ENCODE measurements around the gene KRT85. TPM values are rescaled to one million over a fixed set of nuclear protein-coding genes. Genes with fewer than 3 reads are reported as not detected.
"Not testable (repeated sequence)": the region's sequence is repeated elsewhere in the genome, so short reads cannot be mapped to it uniquely, and the experiment has no call there.

The KRT85 gene
- total and polyA plus RNA-seq, 2 experiments from 2014 or later, result not detected

DNA sequence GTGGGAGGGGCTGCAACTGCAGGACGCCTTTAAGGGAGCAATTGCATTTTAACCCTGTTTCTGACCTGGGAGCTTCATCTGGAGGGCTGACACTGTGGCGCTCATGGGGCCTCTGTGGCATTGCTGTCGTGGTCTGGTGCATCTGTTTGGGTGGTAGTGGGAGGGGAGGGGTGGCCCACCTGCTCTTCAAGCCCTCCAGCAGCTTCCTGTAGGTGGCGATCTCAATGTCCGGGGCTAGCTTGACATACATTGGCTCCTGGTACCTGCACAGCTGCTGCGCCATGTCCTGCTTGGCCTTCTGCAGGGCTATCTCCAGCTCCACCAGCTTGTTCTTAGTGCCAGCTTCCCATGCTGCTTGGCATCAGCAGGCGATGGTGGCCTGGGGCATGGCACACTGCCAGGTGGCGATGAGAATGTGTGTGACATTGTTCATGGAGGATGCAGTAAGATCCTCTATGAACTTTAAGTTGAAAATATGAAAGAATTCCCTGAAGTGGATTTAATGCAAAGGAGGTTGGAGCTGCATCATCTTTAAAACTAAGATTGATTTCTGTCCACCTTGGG is 46.6 kb upstream of the KRT85 start:
- TF ChIP-seq EZH2 (IDR thresholded peaks at IDR 0.05; ENCODE audit: insufficient read depth, poor library complexity, severe bottlenecking) (no peak), EZH2phosphoT487 (IDR thresholded peaks at IDR 0.05; ENCODE audit: insufficient read depth, low read depth) (no peak)
- 57 to 60% methylated on average over 8 of the region's 8 CpGs for WGBS, 2 experiments (ENCODE audit: low coverage in 1 of 2, low lambda C conversion rate in 2 of 2, missing lambda C conversion rate in 2 of 2)

DNA sequence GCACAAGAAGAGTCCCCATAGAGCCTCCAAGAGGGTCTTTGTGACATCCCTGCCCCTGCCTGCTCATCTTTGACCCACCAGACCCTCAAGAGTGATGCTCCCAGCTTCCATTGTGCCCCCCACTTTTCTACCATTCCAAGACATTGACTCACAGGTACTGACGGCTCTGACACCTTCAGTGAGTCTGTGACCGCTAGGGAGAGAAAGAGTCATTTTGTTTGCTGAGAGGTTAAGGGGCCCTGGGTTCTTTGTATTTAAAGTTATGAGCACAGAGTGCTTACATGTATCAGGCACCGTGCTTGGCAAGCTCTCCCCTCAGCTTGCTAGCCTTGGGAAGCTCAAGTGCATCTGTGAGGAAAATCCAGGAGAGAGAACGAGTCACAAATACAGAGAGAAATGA is 45.9 kb upstream of the KRT85 start:
- Histone ChIP-seq H3K4me2 (ENCODE audit: unreplicated experiment) (no peak overlapping the region), H3K9ac (no peak overlapping the region), H2AFZ (no peak overlapping the region), H3K4me3 (no peak overlapping the region), H4K20me1 (ENCODE audit: insufficient read depth) (no peaks in the 10 kb centered on the region), H3K27me3 (replicated peaks; ENCODE audit: insufficient read depth) (no peaks in the 10 kb centered on the region), H3K9me3 (ENCODE audit: low read depth) (no peaks in the 10 kb centered on the region), H3K4me1 (ENCODE audit: insufficient read depth) (no peaks in the 10 kb centered on the region), H3F3A (ENCODE audit: insufficient read depth) (no peaks in the 10 kb centered on the region), H3K79me2 (ENCODE audit: insufficient read depth) (no peaks in the 10 kb centered on the region), H3K27ac (no peak overlapping the region), H3K36me3 (ENCODE audit: low read depth) (no peaks in the 10 kb centered on the region), H3K9me2 (ENCODE audit: insufficient read depth) (no peaks in the 10 kb centered on the region)
- no peak for DNase-seq
- TF ChIP-seq EZH2phosphoT487 (IDR thresholded peaks at IDR 0.05; ENCODE audit: insufficient read depth, low read depth), result no peak
- no peak for TF ChIP-seq EZH2 (IDR thresholded peaks at IDR 0.05; ENCODE audit: insufficient read depth, poor library complexity, severe bottlenecking)
- WGBS, 2 experiments (ENCODE audit: low coverage in 1 of 2, low lambda C conversion rate in 2 of 2, missing lambda C conversion rate in 2 of 2), result 52 to 58% methylated on average over 4 of the region's 4 CpGs
- in situ Hi-C loops (cut with MboI), result no loop called here

More for the DNA sequence above, 46.6 kb upstream of the KRT85 start:
- H3K9ac ChIP-seq, result no peak overlapping the region
- H3K79me2 ChIP-seq (ENCODE audit: insufficient read depth), result no peaks in the 10 kb centered on the region
- no peak overlapping the region for H2AFZ ChIP-seq
- H3K36me3 ChIP-seq (ENCODE audit: low read depth), result no peaks in the 10 kb centered on the region
- no peaks in the 10 kb centered on the region for H3F3A ChIP-seq (ENCODE audit: insufficient read depth)
- no peaks in the 10 kb centered on the region for H3K9me2 ChIP-seq (ENCODE audit: insufficient read depth)
- H3K4me1 ChIP-seq (ENCODE audit: insufficient read depth), result no peaks in the 10 kb centered on the region
- H3K4me3 ChIP-seq, result no peak overlapping the region
- no peak overlapping the region for H3K27ac ChIP-seq
- in situ Hi-C loops (cut with MboI), result no loop called here
- H3K4me2 ChIP-seq (ENCODE audit: unreplicated experiment), result no peak overlapping the region
- no peak for DNase-seq
- H3K9me3 ChIP-seq (ENCODE audit: low read depth), result no peaks in the 10 kb centered on the region
- H4K20me1 ChIP-seq (ENCODE audit: insufficient read depth), result no peaks in the 10 kb centered on the region
- H3K27me3 ChIP-seq (replicated peaks; ENCODE audit: insufficient read depth), result no peaks in the 10 kb centered on the region

DNA sequence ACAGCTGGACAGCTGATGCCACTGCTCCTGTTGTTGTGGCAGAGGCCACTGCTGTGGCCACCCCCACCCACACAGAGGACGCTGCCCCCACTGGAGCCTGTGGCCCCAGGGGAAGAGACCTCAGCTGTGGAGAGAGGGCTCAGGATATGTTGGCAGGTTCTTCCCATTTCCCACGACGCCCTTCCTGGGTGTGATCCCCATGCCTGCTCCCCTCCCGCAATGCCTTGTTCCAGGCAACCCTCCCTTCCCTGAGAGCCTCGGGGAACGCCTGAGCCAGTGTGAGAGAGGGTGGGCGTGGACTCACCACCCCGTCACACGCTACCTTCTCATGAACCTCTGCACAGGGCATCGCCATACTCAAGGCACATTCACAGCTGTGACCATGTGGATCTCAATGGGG is 44.5 kb upstream of the KRT85 start:
- DNase-seq, result no peak
- H3K9ac ChIP-seq, result no peak overlapping the region
- H3K4me1 ChIP-seq (ENCODE audit: insufficient read depth), result no peaks in the 10 kb centered on the region
- no peaks in the 10 kb centered on the region for H3K27me3 ChIP-seq (replicated peaks; ENCODE audit: insufficient read depth)
- TF ChIP-seq EZH2 (IDR thresholded peaks at IDR 0.05; ENCODE audit: insufficient read depth, poor library complexity, severe bottlenecking) (no peak), EZH2phosphoT487 (IDR thresholded peaks at IDR 0.05; ENCODE audit: insufficient read depth, low read depth) (no peak)
- no peak overlapping the region for H2AFZ ChIP-seq
- H3K36me3 ChIP-seq (ENCODE audit: low read depth), result no peaks in the 10 kb centered on the region
- no peaks in the 10 kb centered on the region for H3K9me3 ChIP-seq (ENCODE audit: low read depth)
- no peaks in the 10 kb centered on the region for H4K20me1 ChIP-seq (ENCODE audit: insufficient read depth)
- in situ Hi-C loops (cut with MboI), result no loop called here
- H3K4me3 ChIP-seq, result no peak overlapping the region
- H3K4me2 ChIP-seq (ENCODE audit: unreplicated experiment), result no peak overlapping the region
- no peaks in the 10 kb centered on the region for H3K79me2 ChIP-seq (ENCODE audit: insufficient read depth)
- H3K9me2 ChIP-seq (ENCODE audit: insufficient read depth), result no peaks in the 10 kb centered on the region
- 61 to 69% methylated on average over 9 to 10 of the region's 10 CpGs for WGBS, 2 experiments (ENCODE audit: low coverage in 1 of 2, low lambda C conversion rate in 2 of 2, missing lambda C conversion rate in 2 of 2)
- no peak overlapping the region for H3K27ac ChIP-seq
- H3F3A ChIP-seq (ENCODE audit: insufficient read depth), result no peaks in the 10 kb centered on the region

GRCh38 chr12:52410589-52411248 is 43.4 kb upstream of the KRT85 start:
- H3K79me2 ChIP-seq (ENCODE audit: insufficient read depth); in situ Hi-C loops (cut with MboI); H3K4me3 ChIP-seq; H3K4me2 ChIP-seq (ENCODE audit: unreplicated experiment); H3K36me3 ChIP-seq (ENCODE audit: low read depth); H3K9ac ChIP-seq; H2AFZ ChIP-seq; DNase-seq; H3K27ac ChIP-seq; H3K9me3 ChIP-seq (ENCODE audit: low read depth); H4K20me1 ChIP-seq (ENCODE audit: insufficient read depth); H3K27me3 ChIP-seq (replicated peaks; ENCODE audit: insufficient read depth); H3K4me1 ChIP-seq (ENCODE audit: insufficient read depth); H3F3A ChIP-seq (ENCODE audit: insufficient read depth); H3K9me2 ChIP-seq (ENCODE audit: insufficient read depth): not testable (repeated sequence)
- WGBS, 2 experiments (ENCODE audit: low coverage in 1 of 2, low lambda C conversion rate in 2 of 2, missing lambda C conversion rate in 2 of 2), result 100% methylated on average over 1 of the region's 1 CpG; no CpG with 5 or more reads in 1 of the 2 experiments
